SK-N-SH (cell line): ENCODE data around the gene STK25. TPM values are rescaled to one million over a fixed set of nuclear protein-coding genes. Genes with fewer than 3 reads are reported as not detected.

Experiments used
- CTCF ChIA-PET: fragments of 300-600, 350-600 bp; formaldehyde crosslinking; extraction: SDS; loops from one replicate; lab custom pipeline; 2021; lab: Yijun Ruan, JAX
- POLR2A ChIA-PET: fragments of 350-600 bp; sonication (Branson Sonifier 250); formaldehyde crosslinking; extraction: SDS; loops from one replicate; lab custom pipeline; 2020; ENCODE audit warnings: antibody characterized with exemption, inconsistent platforms; lab: Yijun Ruan, JAX
- DNase-seq: peaks from one replicate; pipeline ENCODE4 v3.0.0; 2012
- H2AFZ ChIP-seq: fragments of 200-600 bp; sonication (generic); 2 replicates; pipeline ENCODE4 v1.8.1; 2016; ENCODE audit warnings: antibody characterized with exemption, mild to moderate bottlenecking, low read depth
- H3F3A ChIP-seq: fragments of 200-600 bp; sonication (generic); replicated peaks from 2 replicates; pipeline ENCODE3; 2016; ENCODE audit warnings: antibody characterized with exemption, mild to moderate bottlenecking; ENCODE audit not compliant: insufficient read depth
- H3K27ac ChIP-seq, 2 experiments: fragments of 200-500 bp in 1 of 2; fragments of 200-600 bp in 1 of 2; sonication (Bioruptor generic) in 1 of 2; sonication (generic), shearing (Covaris generic) in 1 of 2; 2 replicates each; pipeline versions ENCODE4 v1.5.1 to v1.6.1; 2014 to 2016; ENCODE audit warnings: low read depth in 2 of 2, inconsistent platforms in 1 of 2, low read length in 1 of 2, mild to moderate bottlenecking in 1 of 2, mixed read lengths in 1 of 2
- H3K27me3 ChIP-seq: fragments of 200-600 bp; sonication (generic), shearing (Covaris generic); 2 replicates; pipeline ENCODE4 v1.6.1; 2016; ENCODE audit warnings: mixed run types; ENCODE audit not compliant: insufficient read depth
- H3K36me3 ChIP-seq, 2 experiments: fragments of 200-500 bp in 1 of 2; fragments of 200-600 bp in 1 of 2; sonication (Bioruptor generic) in 1 of 2; sonication (generic) in 1 of 2; replicated peaks in 1 of 2; 2 replicates each; pipeline versions ENCODE3 to v1.5.1; 2014 to 2016; ENCODE audit warnings: low read length in 1 of 2, mild to moderate bottlenecking in 1 of 2; ENCODE audit not compliant: insufficient read depth in 2 of 2, control insufficient read depth in 1 of 2
- H3K4me1 ChIP-seq, 2 experiments: fragments of 200-500 bp in 1 of 2; fragments of 200-600 bp in 1 of 2; sonication (Bioruptor generic) in 1 of 2; sonication (generic), shearing (Covaris generic) in 1 of 2; 2 replicates each; pipeline versions ENCODE4 v1.5.1 to v1.6.1; 2014 to 2016; ENCODE audit warnings: low read depth in 1 of 2, low read length in 1 of 2, mixed run types in 1 of 2; ENCODE audit not compliant: insufficient read depth in 2 of 2, control insufficient read depth in 1 of 2
- H3K4me2 ChIP-seq: fragments of 200-600 bp; sonication (generic), shearing (Covaris generic); 2 replicates; pipeline ENCODE4 v1.6.1; 2017; ENCODE audit warnings: mixed run types
- H3K4me3 ChIP-seq, 2 experiments: fragments of 200-500 bp in 1 of 2; fragments of 200-600 bp in 1 of 2; sonication (Bioruptor generic) in 1 of 2; sonication (generic), shearing (Covaris generic) in 1 of 2; 2 replicates each; pipeline versions ENCODE4 v1.5.1 to v1.8.1; 2014 to 2016; ENCODE audit warnings: low read depth in 2 of 2, inconsistent platforms in 1 of 2, low read length in 1 of 2, mild to moderate bottlenecking in 1 of 2, mixed read lengths in 1 of 2, moderate library complexity in 1 of 2
- H3K79me2 ChIP-seq: fragments of 200-600 bp; sonication (generic); 2 replicates; pipeline ENCODE4 v1.8.1; 2017; ENCODE audit warnings: mild to moderate bottlenecking; ENCODE audit not compliant: insufficient read depth
- H3K9ac ChIP-seq: fragments of 200-600 bp; sonication (generic); 2 replicates; pipeline ENCODE4 v1.6.1; 2017; ENCODE audit warnings: mixed run types
- H3K9me2 ChIP-seq: fragments of 200-600 bp; sonication (generic); 2 replicates; pipeline ENCODE4 v1.6.1; 2017; ENCODE audit warnings: mixed run types
- H3K9me3 ChIP-seq: fragments of 200-600 bp; sonication (generic); 2 replicates; pipeline ENCODE4 v1.6.1; 2017; ENCODE audit warnings: mixed run types, mild to moderate bottlenecking, moderate library complexity
- H4K20me1 ChIP-seq: fragments of 200-600 bp; sonication (generic); 2 replicates; pipeline ENCODE4 v1.6.1; 2017; ENCODE audit warnings: mild to moderate bottlenecking, mixed run types; ENCODE audit not compliant: insufficient read depth
- ELF1 ChIP-seq: IDR thresholded peaks from 2 replicates; pipeline ENCODE4 v1.4.0; 2012
- EP300 ChIP-seq, 2 experiments: IDR thresholded peaks; 2 replicates each; pipeline versions ENCODE4 v1.4.0 to v1.6.1; 2012; ENCODE audit warnings: borderline replicate concordance in 1 of 2, low read depth in 1 of 2, low read length in 1 of 2
- EZH2phosphoT487 ChIP-seq: fragments of 200-600 bp; sonication (generic); IDR thresholded peaks from 2 replicates; pipeline ENCODE4 v1.6.1; 2017; ENCODE audit warnings: low read depth, mixed run types, mild to moderate bottlenecking, antibody characterized with exemption, moderate library complexity, borderline replicate concordance
- FOSL2 ChIP-seq: IDR thresholded peaks from 2 replicates; pipeline ENCODE4 v1.4.0; 2012; ENCODE audit warnings: low read depth, mild to moderate bottlenecking, moderate library complexity, borderline replicate concordance
- GABPA ChIP-seq: IDR thresholded peaks from 2 replicates; pipeline ENCODE4 v1.4.0; 2012; ENCODE audit warnings: low read depth, mild to moderate bottlenecking
- MEF2A ChIP-seq: IDR thresholded peaks from 2 replicates; pipeline ENCODE4 v1.4.0; 2012; ENCODE audit warnings: low read depth, borderline replicate concordance
- RAD21 ChIP-seq: IDR thresholded peaks from 2 replicates; pipeline ENCODE4 v1.6.1; 2012; ENCODE audit warnings: mild to moderate bottlenecking, low read length
- RFX5 ChIP-seq: IDR thresholded peaks from 2 replicates; pipeline ENCODE4 v1.6.1; 2012; ENCODE audit warnings: mild to moderate bottlenecking, improper control_type of control experiment, low read length
- SIN3A ChIP-seq: IDR thresholded peaks from 2 replicates; pipeline ENCODE4 v1.6.1; 2012; ENCODE audit warnings: low read depth, mild to moderate bottlenecking, low read length, moderate library complexity, borderline replicate concordance
- SMC3 ChIP-seq: IDR thresholded peaks from 2 replicates; pipeline ENCODE4 v1.6.1; 2012; ENCODE audit warnings: low read depth, low read length, improper control_type of control experiment
- TAF1 ChIP-seq: IDR thresholded peaks from 2 replicates; pipeline ENCODE4 v1.6.1; 2012; ENCODE audit warnings: low read depth, mild to moderate bottlenecking, low read length, moderate library complexity, borderline replicate concordance
- TCF12 ChIP-seq: IDR thresholded peaks from 2 replicates; pipeline ENCODE4 v1.4.0; 2012
- TEAD4 ChIP-seq: IDR thresholded peaks from 2 replicates; pipeline ENCODE4 v1.4.0; 2012; ENCODE audit warnings: mild to moderate bottlenecking, borderline replicate concordance; ENCODE audit not compliant: insufficient read depth
- WGBS: methylation state at CpG from one replicate; pipeline ENCODE4 v1.1.6; 2017; ENCODE audit warnings: low lambda C conversion rate; 5-methylcytosine and 5-hydroxymethylcytosine counted together
- polyA plus RNA-seq, 3 experiments: library from polyadenylated mRNA; depleted of rRNA; stranded (reverse); fragments of >200 nt; gene quantifications; 2 replicates each; pipeline ENCODE4 v1.2.3, GENCODE V29; 2012
- TF ChIP-seq, protein P1 (sequence below): fragments of 150-350 bp; IDR thresholded peaks from 2 replicates; pipeline ENCODE4 v1.6.1; 2017; ENCODE audit warnings: antibody characterized with exemption, low read length, low read depth, borderline replicate concordance
- TF ChIP-seq, protein P2 (sequence below): fragments of 200-600 bp; sonication (generic); IDR thresholded peaks from 2 replicates; pipeline ENCODE4 v1.6.1; 2017; ENCODE audit warnings: antibody characterized with exemption, mild to moderate bottlenecking, moderate library complexity
- TF ChIP-seq, protein P3 (sequence below): IDR thresholded peaks from 2 replicates; pipeline ENCODE4 v1.4.0; 2012; ENCODE audit warnings: low read depth
- TF ChIP-seq, protein P4 (sequence below): IDR thresholded peaks from 2 replicates; pipeline ENCODE4; 2012

STK25 gene
- polyA plus RNA-seq, 1 of the 3 experiments (the other 2 are of a cell fraction), result 236 TPM

DNA sequence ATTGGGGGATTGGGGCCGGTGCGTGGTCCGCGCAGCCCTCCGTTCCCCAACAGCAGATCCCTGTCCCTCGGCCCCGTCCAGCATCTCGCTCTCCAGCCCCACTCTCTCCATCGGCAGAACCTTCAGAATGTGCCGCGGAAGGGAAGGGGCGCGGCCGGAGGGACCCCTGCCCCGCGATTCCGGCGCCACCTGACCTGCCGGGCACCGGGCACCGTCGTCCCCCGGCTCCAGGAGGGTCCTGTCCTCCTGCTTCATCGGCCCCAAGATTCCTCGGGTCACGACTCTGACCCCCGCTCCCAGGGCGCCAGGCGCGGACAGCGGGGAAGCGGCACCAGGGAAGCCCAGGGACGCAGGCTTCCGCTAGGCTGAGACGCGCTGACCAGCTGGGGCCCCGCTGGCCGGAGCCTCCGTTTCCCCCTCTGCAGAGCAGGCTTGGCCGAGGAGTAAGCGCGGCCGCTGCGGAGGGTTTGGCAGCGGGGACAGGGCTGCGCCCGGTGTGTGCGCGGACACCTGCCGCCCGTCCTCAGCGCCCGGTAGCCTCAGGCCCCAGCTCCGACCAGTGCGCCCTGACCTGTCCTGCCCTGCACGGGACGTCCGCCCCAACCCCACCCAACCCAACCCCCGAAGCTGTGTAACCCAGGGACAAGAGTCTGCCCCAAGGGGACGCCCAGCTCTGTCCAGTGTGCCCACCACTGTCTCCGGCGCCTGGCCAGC is 33.3 kb upstream of the STK25 start (continued):
- TF ChIP-seq SMC3, result no peak
- TF ChIP-seq, protein P1, sequence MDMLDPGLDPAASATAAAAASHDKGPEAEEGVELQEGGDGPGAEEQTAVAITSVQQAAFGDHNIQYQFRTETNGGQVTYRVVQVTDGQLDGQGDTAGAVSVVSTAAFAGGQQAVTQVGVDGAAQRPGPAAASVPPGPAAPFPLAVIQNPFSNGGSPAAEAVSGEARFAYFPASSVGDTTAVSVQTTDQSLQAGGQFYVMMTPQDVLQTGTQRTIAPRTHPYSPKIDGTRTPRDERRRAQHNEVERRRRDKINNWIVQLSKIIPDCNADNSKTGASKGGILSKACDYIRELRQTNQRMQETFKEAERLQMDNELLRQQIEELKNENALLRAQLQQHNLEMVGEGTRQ, result no peak
- TF ChIP-seq ELF1, result no peak
- TF ChIP-seq, protein P2, sequence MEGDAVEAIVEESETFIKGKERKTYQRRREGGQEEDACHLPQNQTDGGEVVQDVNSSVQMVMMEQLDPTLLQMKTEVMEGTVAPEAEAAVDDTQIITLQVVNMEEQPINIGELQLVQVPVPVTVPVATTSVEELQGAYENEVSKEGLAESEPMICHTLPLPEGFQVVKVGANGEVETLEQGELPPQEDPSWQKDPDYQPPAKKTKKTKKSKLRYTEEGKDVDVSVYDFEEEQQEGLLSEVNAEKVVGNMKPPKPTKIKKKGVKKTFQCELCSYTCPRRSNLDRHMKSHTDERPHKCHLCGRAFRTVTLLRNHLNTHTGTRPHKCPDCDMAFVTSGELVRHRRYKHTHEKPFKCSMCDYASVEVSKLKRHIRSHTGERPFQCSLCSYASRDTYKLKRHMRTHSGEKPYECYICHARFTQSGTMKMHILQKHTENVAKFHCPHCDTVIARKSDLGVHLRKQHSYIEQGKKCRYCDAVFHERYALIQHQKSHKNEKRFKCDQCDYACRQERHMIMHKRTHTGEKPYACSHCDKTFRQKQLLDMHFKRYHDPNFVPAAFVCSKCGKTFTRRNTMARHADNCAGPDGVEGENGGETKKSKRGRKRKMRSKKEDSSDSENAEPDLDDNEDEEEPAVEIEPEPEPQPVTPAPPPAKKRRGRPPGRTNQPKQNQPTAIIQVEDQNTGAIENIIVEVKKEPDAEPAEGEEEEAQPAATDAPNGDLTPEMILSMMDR, result no peak
- TF ChIP-seq EP300 (IDR thresholded peaks at IDR 0.05; ENCODE audit: borderline replicate concordance in 1 of 2, low read depth in 1 of 2, low read length in 1 of 2), result no peak
- TF ChIP-seq, protein P3, sequence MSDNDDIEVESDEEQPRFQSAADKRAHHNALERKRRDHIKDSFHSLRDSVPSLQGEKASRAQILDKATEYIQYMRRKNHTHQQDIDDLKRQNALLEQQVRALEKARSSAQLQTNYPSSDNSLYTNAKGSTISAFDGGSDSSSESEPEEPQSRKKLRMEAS, result no peak
- TF ChIP-seq TEAD4, result no peak
- TF ChIP-seq FOSL2, result no peak
- no peak for TF ChIP-seq GABPA

- Histone ChIP-seq H3K27me3 (peaks cover 18% of the 10 kb centered on the region; the same call in 1 of the 2 replicates), H2AFZ (no peak overlapping the region), H3K27ac (no peak overlapping the region), H3K4me2 (peak overlapping the region; percentile 82), H3K9me3 (no peaks in the 10 kb centered on the region), H3K36me3 (no peaks in the 10 kb centered on the region), H3K4me3 (peak overlapping the region; percentile 32 to 35; a peak in 3 of 4 replicates), H4K20me1 (no peaks in the 10 kb centered on the region), H3F3A (peaks cover 6% of the 10 kb centered on the region), H3K79me2 (no peaks in the 10 kb centered on the region), H3K9me2 (no peaks in the 10 kb centered on the region), H3K9ac (no peak overlapping the region), H3K4me1 (peaks cover 0 to 8% of the 10 kb centered on the region in 2 experiments; a peak in 1 of 4 replicates)
- WGBS, result 45% methylated on average over 23 of the region's 68 CpGs
- TF ChIP-seq GABPA (no peak), SIN3A (no peak), RFX5 (no peak), MEF2A (no peak), RAD21 (no peak), TCF12 (no peak), EZH2phosphoT487 (no peak), TAF1 (no peak)
- TF ChIP-seq, protein P3, result no peak
- TF ChIP-seq, protein P4, sequence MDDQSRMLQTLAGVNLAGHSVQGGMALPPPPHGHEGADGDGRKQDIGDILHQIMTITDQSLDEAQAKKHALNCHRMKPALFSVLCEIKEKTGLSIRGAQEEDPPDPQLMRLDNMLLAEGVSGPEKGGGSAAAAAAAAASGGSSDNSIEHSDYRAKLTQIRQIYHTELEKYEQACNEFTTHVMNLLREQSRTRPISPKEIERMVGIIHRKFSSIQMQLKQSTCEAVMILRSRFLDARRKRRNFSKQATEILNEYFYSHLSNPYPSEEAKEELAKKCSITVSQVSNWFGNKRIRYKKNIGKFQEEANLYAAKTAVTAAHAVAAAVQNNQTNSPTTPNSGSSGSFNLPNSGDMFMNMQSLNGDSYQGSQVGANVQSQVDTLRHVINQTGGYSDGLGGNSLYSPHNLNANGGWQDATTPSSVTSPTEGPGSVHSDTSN, result no peak
- DNase-seq, result peak; percentile 90
- POLR2A ChIA-PET, result no interaction called here
- CTCF ChIA-PET, result interaction anchor here (1.0 to 2.2 kb wide), 2 partner anchors 58 to 118 kb away, joined by 4 to 7 read pairs; no protein-coding TSS in a partner anchor
Measured at GRCh38 chr2:241540771-241541561, 32.6 kb upstream of the STK25 start.
